ENCODE results near the gene TMEM97.

Gene TMEM97

GRCh38 chr17:28367641-28368305, 48.8 kb downstream of the TMEM97 start:
- no peak for DNase-seq

GRCh38 chr17:28368306-28368831, 49.4 kb downstream of the TMEM97 start:
- DNase-seq = no peak

GRCh38 chr17:28368915-28369683, 50.1 kb downstream of the TMEM97 start:
- no peak for DNase-seq

DNA sequence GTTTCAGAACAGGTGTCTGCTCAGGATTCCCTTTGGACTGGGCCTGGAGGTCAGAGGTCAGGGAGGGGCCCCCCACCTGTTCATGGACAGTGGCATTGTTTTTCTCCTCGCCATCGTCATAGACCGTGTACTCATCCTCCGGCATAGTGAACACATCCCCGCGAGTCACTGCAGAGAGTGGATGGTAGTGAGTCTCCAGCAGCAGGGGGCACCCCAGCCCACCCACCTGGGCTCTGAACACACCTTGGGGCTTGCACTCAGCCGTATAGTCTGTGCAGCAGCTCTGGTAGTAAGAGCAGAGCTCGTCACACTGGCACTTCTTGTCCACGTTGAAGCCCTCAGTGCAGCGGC, 50.7 kb downstream of the TMEM97 start:
- DNase-seq = no peak

DNA sequence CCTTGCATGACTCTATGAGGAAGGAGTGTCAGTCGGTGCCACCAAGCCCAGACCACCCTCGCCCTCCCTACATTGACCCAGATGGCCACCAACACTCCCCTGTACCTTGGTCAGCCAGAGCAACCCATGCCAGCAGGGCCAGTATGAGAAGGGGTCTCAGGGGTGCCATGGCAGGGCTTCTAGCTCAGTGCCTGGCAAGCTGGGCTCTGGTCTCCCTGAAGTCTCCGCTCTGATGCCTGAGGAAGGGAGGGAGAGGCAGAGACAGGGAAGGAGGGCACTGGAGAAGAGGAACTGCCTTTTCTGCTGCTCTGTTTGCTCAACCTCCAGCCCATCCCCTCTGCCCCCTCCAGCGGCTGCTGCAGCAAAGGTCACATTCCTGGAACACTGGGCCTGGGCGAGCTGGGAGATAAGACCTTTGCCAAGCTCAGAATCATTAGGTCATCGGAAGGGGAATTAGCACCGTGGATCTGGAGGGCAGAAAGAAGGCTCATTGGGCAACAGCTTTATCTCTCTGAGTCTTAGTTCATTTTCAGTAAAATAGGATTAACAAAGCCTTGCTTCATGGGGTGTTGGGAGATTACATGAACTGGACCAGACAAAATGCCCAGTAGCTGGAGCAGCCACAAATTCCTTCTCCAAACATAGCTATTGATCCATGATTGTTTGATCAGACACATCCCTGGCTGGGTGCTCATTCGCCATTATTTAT, 51.2 kb downstream of the TMEM97 start, which contains the start of gene VTN:
VTN (minus strand) TSS at position 273 of the 709 bp plus-strand sequence; CDS start at position 169, 104 bp downstream.
- DNase-seq = no peak

- no peak for DNase-seq
These were observed 51.7 kb downstream of the TMEM97 start for GRCh38 chr17:28370744-28371103.

DNA sequence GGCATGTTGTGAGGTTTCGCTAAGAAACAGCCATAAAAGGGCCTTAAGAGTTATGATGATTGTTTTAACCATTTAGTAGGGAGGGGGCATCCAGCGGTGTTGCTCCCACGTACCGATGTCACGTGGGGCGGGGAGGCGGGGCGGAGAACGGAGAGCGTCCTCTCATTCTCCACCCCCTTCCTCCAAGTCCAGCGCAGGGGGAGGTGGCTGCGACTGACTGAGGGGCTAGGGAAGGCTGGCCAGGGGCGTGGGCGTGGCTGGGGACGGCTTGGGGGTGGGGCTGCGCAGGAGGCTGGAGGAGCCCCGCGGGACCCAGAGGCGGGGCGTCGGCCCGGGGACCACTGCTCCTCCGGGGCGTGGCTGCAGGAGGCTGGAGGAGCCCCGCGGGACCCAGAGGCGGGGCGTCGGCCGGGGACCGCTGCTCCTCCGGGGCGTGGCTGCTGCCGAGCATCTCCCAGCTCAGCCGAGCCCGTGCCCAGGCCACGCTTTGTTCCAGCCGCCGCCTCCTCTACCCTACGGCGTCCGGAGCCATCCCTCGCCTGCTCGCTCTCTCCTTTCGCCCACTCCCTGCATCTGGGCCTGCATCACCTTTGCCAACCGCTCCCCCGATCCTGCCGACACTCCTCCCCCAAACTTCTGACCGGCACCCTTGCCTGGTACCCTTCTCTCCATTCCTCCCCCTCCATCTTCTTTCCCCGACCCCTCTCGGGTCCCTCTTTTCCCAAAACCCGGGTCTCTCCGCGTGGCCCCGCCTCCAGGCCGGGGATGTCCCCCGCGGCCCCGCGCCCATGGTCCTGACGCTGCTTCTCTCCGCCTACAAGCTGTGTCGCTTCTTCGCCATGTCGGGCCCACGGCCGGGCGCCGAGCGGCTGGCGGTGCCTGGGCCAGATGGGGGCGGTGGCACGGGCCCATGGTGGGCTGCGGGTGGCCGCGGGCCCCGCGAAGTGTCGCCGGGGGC, 52.5 kb downstream of the TMEM97 start, which contains the start of gene SARM1:
SARM1 (plus strand) TSS at position 450 of the 958 bp plus-strand sequence; CDS start at position 789, 339 bp downstream.
- peak; percentile 86 for DNase-seq

GRCh38 chr17:28372203-28372944, 53.4 kb downstream of the TMEM97 start:
- DNase-seq = no peak

DNA sequence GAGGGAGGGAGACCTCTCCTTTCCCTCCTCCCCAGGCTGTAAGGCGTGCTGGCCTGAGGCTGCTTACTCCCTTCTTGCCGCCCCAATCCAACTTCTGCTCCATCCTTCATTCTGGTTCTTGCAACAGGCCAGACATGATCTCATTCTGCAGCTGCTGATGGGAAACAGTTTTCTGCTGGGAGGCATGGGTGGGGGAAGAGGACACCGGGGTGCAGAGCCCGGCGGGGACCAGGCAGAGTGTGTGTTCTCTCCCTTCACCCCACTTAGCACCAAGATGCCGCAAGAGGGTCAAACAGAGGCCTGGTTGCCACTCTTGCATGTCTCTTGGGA, 53.9 kb downstream of the TMEM97 start:
- DNase-seq = no peak
